Astrocyte of the spinal cord (primary cell): ENCODE data around the gene KCNQ1.
"Not testable (repeated sequence)": the region's sequence is repeated elsewhere in the genome, so short reads cannot be mapped to it uniquely, and the experiment has no call there.

Experiments
- DNase-seq: peaks from one replicate; pipeline ENCODE4 v3.0.0; 2011; ENCODE audit warnings: low read depth, low spot score
- H3K4me3 ChIP-seq: 2 replicates; pipeline ENCODE4 v1.5.1; 2011; ENCODE audit warnings: low read depth, mild to moderate bottlenecking, low read length, moderate library complexity
- CTCF ChIP-seq: IDR thresholded peaks from 2 replicates; pipeline ENCODE4 v1.5.1; 2012; ENCODE audit warnings: low read depth, mild to moderate bottlenecking, low read length, inconsistent platforms
- in situ Hi-C: cut with HindIII; loops from 2 replicates; pipeline ENCODE4 v1.10.0; 2017; ENCODE audit warnings: low sequenced_read_pairs

Gene KCNQ1

GRCh38 chr11:2475136-2475918 lies 30.5 kb downstream of the KCNQ1 start:
- no peak overlapping the region for H3K4me3 ChIP-seq
- DNase-seq: no peak
- no peak for TF ChIP-seq CTCF
- in situ Hi-C loops: no loop called here

GRCh38 chr11:2477254-2477653 lies 32.4 kb downstream of the KCNQ1 start:
- DNase-seq: no peak
- in situ Hi-C loops: no loop called here
- no peak for TF ChIP-seq CTCF
- H3K4me3 ChIP-seq: no peak overlapping the region

- in situ Hi-C loops: no loop called here
- DNase-seq: no peak
- no peak for TF ChIP-seq CTCF
- H3K4me3 ChIP-seq: no peak overlapping the region
These were observed 33.1 kb downstream of the KCNQ1 start for GRCh38 chr11:2477936-2478335.

- in situ Hi-C loops: not testable (repeated sequence)
These were observed 35.5 kb downstream of the KCNQ1 start for GRCh38 chr11:2480067-2480873.

GRCh38 chr11:2480874-2481220 lies 36.0 kb downstream of the KCNQ1 start:
- in situ Hi-C loops: no loop called here
- no peak for DNase-seq
- H3K4me3 ChIP-seq: no peak overlapping the region
- no peak for TF ChIP-seq CTCF

More at GRCh38 chr11:2480067-2480873, 35.5 kb downstream of the KCNQ1 start:
- not testable (repeated sequence) for H3K4me3 ChIP-seq, DNase-seq

- no peak overlapping the region for H3K4me3 ChIP-seq
- no peak for TF ChIP-seq CTCF
- DNase-seq: no peak
- in situ Hi-C loops: no loop called here
These were observed 36.4 kb downstream of the KCNQ1 start for GRCh38 chr11:2481253-2481652.

GRCh38 chr11:2482204-2482603 lies 37.4 kb downstream of the KCNQ1 start:
- in situ Hi-C loops: no loop called here
- no peak overlapping the region for H3K4me3 ChIP-seq
- DNase-seq: no peak
- TF ChIP-seq CTCF: no peak
